ENCODE data around the gene RPS15. TPM values are rescaled to one million over a fixed set of nuclear protein-coding genes. Genes with fewer than 3 reads are reported as not detected.

The RPS15 gene
- total RNA-seq, 3 donors from 2014 or later = 748 to 897 (median 892) TPM

- Histone ChIP-seq H3K9me3 (no peaks in the 10 kb centered on the region), H3K4me3 (no peak within 1 kb of the TSS), H3K4me1 (ENCODE audit: low read depth) (peaks cover 18% of the 10 kb centered on the region), H3K36me3 (ENCODE audit: low read depth) (no peaks in the 10 kb centered on the region)
- no peak for TF ChIP-seq CTCF (IDR thresholded peaks at IDR 0.05)
- ATAC-seq (no peak), DNase-seq (no peak)
- intact Hi-C loops (cut with DNase I, micrococcal nuclease) = no loop called here
These were observed 11.6 kb downstream of the RPS15 start, which contains the start of gene APC2 for GRCh38 chr19:1449467-1450442. APC2 (plus strand) TSS chr19:1450121; CDS start chr19:1453002, 2,881 bp downstream.

GRCh38 chr19:1450735-1451731, 12.8 kb downstream of the RPS15 start:
- no peaks in the 10 kb centered on the region for H3K36me3 ChIP-seq (ENCODE audit: low read depth)
- H3K4me3 ChIP-seq = no peak overlapping the region
- no peaks in the 10 kb centered on the region for H3K9me3 ChIP-seq
- no peak for DNase-seq
- intact Hi-C loops (cut with DNase I, micrococcal nuclease) = no loop called here
- ATAC-seq = no peak
- H3K4me1 ChIP-seq (ENCODE audit: low read depth) = peaks cover 18% of the 10 kb centered on the region
- TF ChIP-seq CTCF (IDR thresholded peaks at IDR 0.05) = no peak

GRCh38 chr19:1451916-1452801, 14.0 kb downstream of the RPS15 start:
- no peak for TF ChIP-seq CTCF (IDR thresholded peaks at IDR 0.05)
- intact Hi-C loops (cut with DNase I, micrococcal nuclease) = no loop called here
- ATAC-seq (no peak), DNase-seq (no peak)
- peaks cover 21% of the 10 kb centered on the region for H3K4me1 ChIP-seq (ENCODE audit: low read depth)
- no peaks in the 10 kb centered on the region for H3K9me3 ChIP-seq
- H3K4me3 ChIP-seq = no peak overlapping the region
- H3K36me3 ChIP-seq (ENCODE audit: low read depth) = no peaks in the 10 kb centered on the region

DNA sequence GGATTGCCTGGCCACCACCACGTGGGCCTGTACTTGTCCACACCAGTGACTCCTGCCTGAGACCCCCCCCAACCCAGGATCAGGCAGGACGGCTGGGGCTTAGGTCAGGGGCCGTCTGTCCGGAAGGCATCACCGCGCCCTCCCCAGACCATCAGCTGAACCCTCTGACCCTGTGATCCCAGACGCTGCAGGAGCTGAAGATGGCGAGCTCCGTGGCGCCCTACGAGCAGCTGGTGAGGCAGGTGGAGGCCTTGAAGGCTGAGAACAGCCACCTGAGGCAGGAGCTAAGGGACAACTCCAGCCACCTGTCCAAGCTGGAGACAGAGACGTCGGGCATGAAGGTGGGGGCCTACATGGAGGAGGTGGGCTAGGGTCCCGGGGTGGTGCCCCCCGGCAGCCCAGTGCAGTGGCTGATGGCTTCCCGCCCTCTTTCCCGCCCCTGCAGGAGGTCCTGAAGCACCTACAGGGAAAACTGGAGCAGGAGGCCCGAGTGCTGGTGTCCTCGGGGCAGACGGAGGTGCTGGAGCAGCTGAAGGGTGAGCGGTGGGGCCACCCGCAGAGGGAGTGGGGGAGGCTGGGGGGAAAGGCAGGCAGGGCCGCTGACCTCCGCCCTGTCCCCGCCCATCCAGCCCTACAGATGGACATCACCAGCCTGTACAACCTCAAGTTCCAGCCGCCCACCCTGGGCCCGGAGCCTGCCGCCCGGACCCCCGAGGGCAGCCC, 14.8 kb downstream of the RPS15 start:
- no peak for DNase-seq
- ATAC-seq = no peak
- intact Hi-C loops (cut with DNase I, micrococcal nuclease) = no loop called here
- Histone ChIP-seq H3K36me3 (ENCODE audit: low read depth) (no peaks in the 10 kb centered on the region), H3K4me3 (no peak overlapping the region), H3K9me3 (no peaks in the 10 kb centered on the region), H3K4me1 (ENCODE audit: low read depth) (peaks cover 21% of the 10 kb centered on the region)
- TF ChIP-seq CTCF (IDR thresholded peaks at IDR 0.05) = no peak
